IMR-90 (cell line): ENCODE results near the gene MEGF6. TPM values are rescaled to one million over a fixed set of nuclear protein-coding genes. Genes with fewer than 3 reads are reported as not detected.

ENCODE experiments used
- ATAC-seq: fragments of 200-7000 bp; cut with Tn5 transposase; 2 replicates; pipeline ENCODE4 v1.9.1; 2020; ENCODE audit warnings: low read depth, mild to moderate bottlenecking, moderate library complexity
- Bru-seq: library from RNA; stranded (reverse); fragments of 400-500 nt; gene quantifications from one replicate; lab custom pipeline; 2021; lab: Mats Ljungman, UMichigan
- BruChase-seq, 2 experiments: library from RNA; stranded (reverse); fragments of 400-500 nt; gene quantifications; one replicate each; lab custom pipeline; 2021; lab: Mats Ljungman, UMichigan
- BruUV-seq: library from RNA; stranded (reverse); fragments of 400-500 nt; replicated peaks from 2 replicates; lab custom pipeline; 2021; lab: Mats Ljungman, UMichigan
- CTCF ChIA-PET: fragments of 300-600 bp; formaldehyde crosslinking; extraction: SDS; loops from one replicate; lab custom pipeline; 2021; ENCODE audit warnings: antibody characterized with exemption; lab: Yijun Ruan, JAX
- POLR2A ChIA-PET: fragments of 300-600 bp; sonication (Branson Sonifier 250); formaldehyde crosslinking; loops from one replicate; lab custom pipeline; 2022; ENCODE audit warnings: antibody characterized with exemption; ENCODE audit not compliant: unreplicated experiment; lab: Charles Lee
- DNase-seq: peaks from one replicate; pipeline ENCODE4 v3.0.0; 2013
- H2AFZ ChIP-seq: replicated peaks from 2 replicates; pipeline ENCODE3; 2013; ENCODE audit warnings: low read length, mild to moderate bottlenecking; ENCODE audit not compliant: poor library complexity
- H2AK5ac ChIP-seq: 2 replicates; pipeline ENCODE4 v1.6.1; 2013; ENCODE audit warnings: low read depth, low read length, inconsistent platforms
- H2AK9ac ChIP-seq: replicated peaks from 2 replicates; pipeline ENCODE3; 2013; ENCODE audit warnings: mild to moderate bottlenecking, low read depth, low read length, moderate library complexity; ENCODE audit not compliant: poor library complexity
- H2BK120ac ChIP-seq: 2 replicates; pipeline ENCODE4 v1.6.1; 2013; ENCODE audit warnings: low read depth, low read length, inconsistent platforms
- H2BK15ac ChIP-seq: 3 replicates; pipeline ENCODE4 v1.6.1; 2013; ENCODE audit warnings: low read depth, low read length, inconsistent platforms
- H2BK20ac ChIP-seq: 2 replicates; pipeline ENCODE4 v1.6.1; 2013; ENCODE audit warnings: low read depth, mild to moderate bottlenecking, inconsistent platforms, low read length, moderate library complexity
- H2BK5ac ChIP-seq: 2 replicates; pipeline ENCODE4 v1.6.1; 2013; ENCODE audit warnings: mild to moderate bottlenecking, low read depth, low read length, inconsistent platforms; ENCODE audit not compliant: poor library complexity, severe bottlenecking
- H3K14ac ChIP-seq: replicated peaks from 2 replicates; pipeline ENCODE4 v1.6.1; 2013; ENCODE audit warnings: low read depth, low read length, inconsistent platforms
- H3K18ac ChIP-seq: 2 replicates; pipeline ENCODE4 v1.6.1; 2013; ENCODE audit warnings: low read depth, low read length, control low read depth
- H3K23ac ChIP-seq: 2 replicates; pipeline ENCODE4 v1.6.1; 2013; ENCODE audit warnings: low read depth, low read length, inconsistent platforms
- H3K27ac ChIP-seq: 2 replicates; pipeline ENCODE4 v1.5.1; 2013; ENCODE audit warnings: mild to moderate bottlenecking, control low read depth, low read length; ENCODE audit not compliant: insufficient read depth
- H3K27me3 ChIP-seq: 2 replicates; pipeline ENCODE4 v1.6.1; 2013; ENCODE audit warnings: low read length; ENCODE audit not compliant: control insufficient read depth, insufficient read depth
- H3K36me3 ChIP-seq: 2 replicates; pipeline ENCODE4 v1.6.1; 2013; ENCODE audit warnings: low read length, mixed read lengths; ENCODE audit not compliant: control insufficient read depth, insufficient read depth
- H3K4ac ChIP-seq: 2 replicates; pipeline ENCODE4 v1.6.1; 2013; ENCODE audit warnings: low read depth, low read length, inconsistent platforms
- H3K4me1 ChIP-seq: 2 replicates; pipeline ENCODE4 v1.6.1; 2013; ENCODE audit warnings: low read length, mixed read lengths; ENCODE audit not compliant: control insufficient read depth, insufficient read depth
- H3K4me2 ChIP-seq: 2 replicates; pipeline ENCODE4 v1.6.1; 2013; ENCODE audit warnings: low read depth, mild to moderate bottlenecking, control low read depth, low read length, moderate library complexity
- H3K4me3 ChIP-seq: 2 replicates; pipeline ENCODE4 v1.5.1; 2013; ENCODE audit warnings: low read depth, mild to moderate bottlenecking, control low read depth, low read length, moderate library complexity; ENCODE audit not compliant: insufficient read depth
- H3K56ac ChIP-seq: 2 replicates; pipeline ENCODE4 v1.6.1; 2013; ENCODE audit warnings: low read length, inconsistent platforms; ENCODE audit not compliant: insufficient read depth; ENCODE audit errors: extremely low read depth
- H3K79me1 ChIP-seq, 2 experiments: 2 replicates each; pipeline ENCODE4 v1.6.1; 2013; ENCODE audit warnings: low read length in 2 of 2, inconsistent platforms in 1 of 2, low read depth in 1 of 2
- H3K9ac ChIP-seq: 2 replicates; pipeline ENCODE4 v1.6.1; 2013; ENCODE audit warnings: low read depth, low read length, control low read depth
- H3K9me1 ChIP-seq: 2 replicates; pipeline ENCODE4 v1.6.1; 2013; ENCODE audit warnings: low read length, inconsistent platforms; ENCODE audit not compliant: insufficient read depth
- H3K9me3 ChIP-seq: 2 replicates; pipeline ENCODE4 v1.6.1; 2013; ENCODE audit warnings: low read length; ENCODE audit not compliant: control insufficient read depth, insufficient read depth
- H4K20me1 ChIP-seq: 2 replicates; pipeline ENCODE4 v1.6.1; 2013; ENCODE audit warnings: low read length, inconsistent platforms; ENCODE audit not compliant: insufficient read depth
- H4K5ac ChIP-seq: 2 replicates; pipeline ENCODE4 v1.6.1; 2013; ENCODE audit warnings: mild to moderate bottlenecking, low read depth, low read length, control low read depth
- H4K8ac ChIP-seq, 2 experiments: 2 replicates each; pipeline ENCODE4 v1.6.1; 2013; ENCODE audit warnings: low read depth in 2 of 2, low read length in 2 of 2, control low read depth in 1 of 2, inconsistent platforms in 1 of 2
- H4K91ac ChIP-seq: 2 replicates; pipeline ENCODE4 v1.6.1; 2013; ENCODE audit warnings: low read depth, low read length, inconsistent platforms; ENCODE audit not compliant: insufficient read depth
- BHLHE40 ChIP-seq: fragments of 150-350 bp; IDR thresholded peaks from 2 replicates; pipeline ENCODE4 v1.6.1; 2016; ENCODE audit warnings: mild to moderate bottlenecking, low read depth, low read length
- CEBPB ChIP-seq: IDR thresholded peaks from 2 replicates; pipeline ENCODE4 v1.6.1; 2012; ENCODE audit warnings: low read depth, low read length, improper control_type of control experiment
- WGBS, 2 experiments: methylation state at CpG; one replicate each; pipeline versions ENCODE4 v1.1.5 to v1.1.7; 2013; ENCODE audit warnings: missing lambda C conversion rate in 2 of 2; ENCODE audit not compliant: insufficient read length in 1 of 2; ENCODE audit errors: extremely low coverage in 2 of 2; 5-methylcytosine and 5-hydroxymethylcytosine counted together
- dilution Hi-C: fragments of 300-500 bp; cut with HindIII; formaldehyde crosslinking; loops from one replicate; pipeline ENCODE4 v1.14.3; 2018; ENCODE audit warnings: low sequenced_read_pairs; ENCODE audit not compliant: unreplicated experiment
- in situ Hi-C: fragments of 300-500 bp; cut with MboI; formaldehyde crosslinking; loops from 3 replicates; pipeline ENCODE4 v1.14.3; 2019; ENCODE audit warnings: low sequenced_read_pairs, inconsistent platforms, mixed read lengths
- intact Hi-C: fragments of 100-400 bp; cut with micrococcal nuclease; formaldehyde crosslinking; loops from 2 replicates; pipeline ENCODE4 v1.10.0; 2022
- long read RNA-seq: library from polyadenylated mRNA; unstranded; transcript quantifications from one replicate; pipeline ENCODE4 v2.0.0, GENCODE V29; 2021; ENCODE audit not compliant: unreplicated experiment
- polyA plus RNA-seq, 3 experiments: library from polyadenylated mRNA; depleted of rRNA; stranded (reverse); fragments of >200 nt; gene quantifications; 2 replicates each; pipeline ENCODE4 v1.2.3, GENCODE V29; 2012; ENCODE audit warnings: low replicate concordance in 1 of 3
- total RNA-seq: library from RNA; depleted of rRNA; stranded (reverse); fragments of >200 nt; gene quantifications from 2 replicates; pipeline ENCODE4 v1.2.3, GENCODE V29; 2012; rRNA removed

Gene MEGF6
- total RNA-seq = 0.56 and 0.72 TPM in 2 replicates
- polyA plus RNA-seq (2012; rRNA removed) = 4.1 and 5.4 TPM in 2 replicates
- polyA plus RNA-seq (2012; cell fraction: cytosol; rRNA removed) = 3.4 and 5.5 TPM in 2 replicates
- 18.4 and 59.0 TPM in 2 replicates for polyA plus RNA-seq (2012; cell fraction: nucleus; rRNA removed; ENCODE audit: low replicate concordance)
- percentile 27 among the genes with signal in this experiment for Bru-seq, nascent RNA
- percentile 31 among the genes with signal in this experiment for BruChase-seq, experiment 1, labeled RNA remaining after a 6-hour chase
- BruChase-seq, experiment 2, labeled RNA remaining after a 2-hour chase = percentile 33 among the genes with signal in this experiment
- long read RNA-seq, partial matches to known transcripts = 5 of 20 reads
- long read RNA-seq, other reads (novel, unspliced or antisense) = 15 of 20 reads

DNA sequence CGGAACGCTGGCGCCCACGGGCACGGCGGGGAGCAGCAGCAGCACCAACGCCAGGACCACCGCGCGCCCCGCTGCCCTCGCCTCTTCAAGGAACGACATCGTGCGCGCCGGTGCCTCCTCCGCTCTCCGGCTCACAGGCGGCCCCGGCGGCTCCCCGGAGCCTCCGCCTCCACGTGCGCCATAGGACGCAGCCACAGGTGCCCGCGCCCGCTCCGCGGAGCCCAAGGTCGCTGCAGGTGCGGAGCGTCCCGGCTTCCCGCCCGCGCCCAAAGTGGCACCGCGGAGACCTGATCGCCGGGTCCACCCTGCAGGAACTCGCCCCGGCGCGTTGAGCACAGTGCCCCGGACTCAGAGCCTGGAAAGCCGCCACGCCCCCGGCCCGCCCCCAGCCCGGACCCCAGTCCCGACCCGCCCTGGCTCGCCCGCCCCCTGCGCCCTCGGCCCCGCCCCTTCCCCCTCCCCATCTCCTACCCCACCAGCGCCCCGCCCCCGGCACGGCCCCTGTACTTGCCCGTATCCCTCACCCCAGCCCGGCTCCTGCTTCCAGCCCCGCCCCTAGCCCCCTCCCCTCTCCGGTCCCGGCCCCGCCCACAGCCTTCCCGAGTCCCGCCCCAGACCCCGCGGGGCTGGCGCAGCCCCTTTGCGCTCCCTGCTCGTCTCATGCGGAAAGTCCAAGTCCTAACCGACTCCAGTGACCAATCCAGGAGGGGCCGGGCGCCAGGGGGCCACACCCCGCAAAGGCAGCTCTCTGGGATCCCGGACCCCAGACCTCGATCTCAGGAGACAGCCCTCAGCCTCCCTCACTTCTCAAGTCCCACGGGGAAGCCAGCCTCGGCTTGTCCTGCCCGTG lies at the start of gene MEGF6:
MEGF6 (minus strand) TSS at position 339 of the 850 bp plus-strand sequence; CDS start at position 99, 240 bp downstream.
- in situ Hi-C loops (no loop called here), dilution Hi-C loops (no loop called here), intact Hi-C loops (no loop called here)
- WGBS, 2 experiments = 6% methylated on average over 10 of the region's 87 CpGs; no CpG with 5 or more reads in 1 of the 2 experiments
- Histone ChIP-seq H2BK120ac (no peak within 1 kb of the TSS), H3K27ac (no peak within 1 kb of the TSS), H2BK20ac (no peak within 1 kb of the TSS), H4K5ac (no peak within 1 kb of the TSS), H3K4me3 (peak within 1 kb of the TSS; percentile 23), H2BK5ac (no peak within 1 kb of the TSS), H3K4ac (no peak within 1 kb of the TSS), H3K4me1 (peaks cover 18% of the 10 kb centered on the region), H3K9me3 (no peaks in the 10 kb centered on the region), H2AFZ (peak within 1 kb of the TSS; percentile 67), H2AK9ac (peak within 1 kb of the TSS; percentile 19), H4K91ac (no peak within 1 kb of the TSS), H4K20me1 (no peaks in the 10 kb centered on the region), H4K8ac (no peak within 1 kb of the TSS), H3K4me2 (peak within 1 kb of the TSS; percentile 48), H3K23ac (no peak within 1 kb of the TSS), H3K56ac (no peak within 1 kb of the TSS), H3K27me3 (peaks cover 29% of the 10 kb centered on the region; the same call in 1 of the 2 replicates), H3K9ac (no peak within 1 kb of the TSS), H2BK15ac (no peak within 1 kb of the TSS), H2AK5ac (no peak within 1 kb of the TSS), H3K18ac (no peak within 1 kb of the TSS), H3K79me1 (no peaks in the 10 kb centered on the region), H3K9me1 (no peaks in the 10 kb centered on the region), H3K14ac (no peak within 1 kb of the TSS), H3K36me3 (no peaks in the 10 kb centered on the region)
- POLR2A ChIA-PET = no interaction called here
- CTCF ChIA-PET = no interaction called here
- ATAC-seq = peak; percentile 73
- DNase-seq = peak; percentile 8
- no TSS peak for BruUV-seq
- TF ChIP-seq CEBPB = no peak
- no peak for TF ChIP-seq BHLHE40
